ENCODE results near the gene TBC1D2B. TPM values are rescaled to one million over a fixed set of nuclear protein-coding genes. Genes with fewer than 3 reads are reported as not detected.

Gene TBC1D2B
- total RNA-seq, 4 donors from 2014 or later = 4.7 to 9.6 (median 8.1) TPM

DNA sequence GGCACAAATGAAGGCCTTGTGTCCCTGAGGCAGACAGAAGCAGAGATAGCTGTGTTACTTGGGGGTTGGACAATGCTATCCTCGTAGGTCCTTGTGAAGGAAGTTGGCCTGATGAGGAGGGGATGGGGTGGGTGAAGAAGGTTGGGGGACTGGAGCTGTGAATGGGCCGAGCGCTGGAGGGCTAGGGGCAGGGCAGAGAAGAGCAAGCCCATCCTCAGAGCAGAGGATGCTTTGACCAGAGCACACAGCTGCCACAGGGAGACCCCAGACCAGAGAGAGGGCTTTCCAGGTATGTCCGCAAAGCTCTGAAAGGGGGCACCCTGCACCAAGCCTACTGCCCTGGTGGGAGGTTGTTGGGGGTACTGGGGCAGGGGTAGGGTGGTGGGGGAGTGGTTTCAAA is 5.7 kb upstream of the TBC1D2B start:
- H3K9me3 ChIP-seq = no peaks in the 10 kb centered on the region
- H3K27me3 ChIP-seq = no peaks in the 10 kb centered on the region
- H3K4me1 ChIP-seq = peaks cover under 1 to 3% of the 10 kb centered on the region in 2 donors
- DNase-seq = no peak
- in situ Hi-C loops (cut with MboI; ENCODE audit: low sequenced_read_pairs in 4 of 4) = loop anchor here in 1 of 4 donors (10.0 kb wide), 1 partner anchor 78 kb away; no protein-coding TSS in a partner anchor
- no peak for ATAC-seq
- intact Hi-C loops (cut with DNase I; ENCODE audit: low total_unique reads) = no loop called here
- TF ChIP-seq, protein P1, sequence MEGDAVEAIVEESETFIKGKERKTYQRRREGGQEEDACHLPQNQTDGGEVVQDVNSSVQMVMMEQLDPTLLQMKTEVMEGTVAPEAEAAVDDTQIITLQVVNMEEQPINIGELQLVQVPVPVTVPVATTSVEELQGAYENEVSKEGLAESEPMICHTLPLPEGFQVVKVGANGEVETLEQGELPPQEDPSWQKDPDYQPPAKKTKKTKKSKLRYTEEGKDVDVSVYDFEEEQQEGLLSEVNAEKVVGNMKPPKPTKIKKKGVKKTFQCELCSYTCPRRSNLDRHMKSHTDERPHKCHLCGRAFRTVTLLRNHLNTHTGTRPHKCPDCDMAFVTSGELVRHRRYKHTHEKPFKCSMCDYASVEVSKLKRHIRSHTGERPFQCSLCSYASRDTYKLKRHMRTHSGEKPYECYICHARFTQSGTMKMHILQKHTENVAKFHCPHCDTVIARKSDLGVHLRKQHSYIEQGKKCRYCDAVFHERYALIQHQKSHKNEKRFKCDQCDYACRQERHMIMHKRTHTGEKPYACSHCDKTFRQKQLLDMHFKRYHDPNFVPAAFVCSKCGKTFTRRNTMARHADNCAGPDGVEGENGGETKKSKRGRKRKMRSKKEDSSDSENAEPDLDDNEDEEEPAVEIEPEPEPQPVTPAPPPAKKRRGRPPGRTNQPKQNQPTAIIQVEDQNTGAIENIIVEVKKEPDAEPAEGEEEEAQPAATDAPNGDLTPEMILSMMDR (IDR thresholded peaks at IDR 0.05 in 4 of 5, conservative IDR thresholded peaks at IDR 0.05 in 1 of 5) = no peak
- TF ChIP-seq POLR2A (IDR thresholded peaks at IDR 0.05) = no peak
- H3K36me3 ChIP-seq = no peaks in the 10 kb centered on the region
- no peak overlapping the region for H3K4me3 ChIP-seq
- no peak overlapping the region for H3K27ac ChIP-seq

DNA sequence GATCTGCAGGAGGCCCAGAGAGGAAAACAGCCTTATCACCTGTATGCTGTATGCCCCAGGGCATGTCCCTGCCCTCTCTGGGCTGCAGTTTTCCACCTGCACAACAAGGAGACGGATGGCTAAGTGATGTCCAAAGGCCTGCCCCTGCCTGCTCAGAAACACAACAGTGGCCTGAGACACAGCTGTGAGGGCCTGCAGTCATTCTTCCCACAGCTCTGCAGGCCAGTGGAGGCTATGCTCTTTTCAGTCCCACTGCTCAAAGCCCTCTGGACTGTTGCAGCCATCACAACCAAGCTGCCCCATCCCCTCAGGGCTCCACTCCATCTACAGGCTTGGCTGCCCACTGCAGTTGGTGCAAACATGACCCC is 5.2 kb upstream of the TBC1D2B start:
- DNase-seq = no peak
- Histone ChIP-seq H3K4me1 (peaks cover 5 to 8% of the 10 kb centered on the region in 2 donors), H3K27me3 (no peaks in the 10 kb centered on the region), H3K4me3 (no peak overlapping the region), H3K9me3 (no peaks in the 10 kb centered on the region), H3K27ac (no peak overlapping the region), H3K36me3 (no peaks in the 10 kb centered on the region)
- intact Hi-C loops (cut with DNase I; ENCODE audit: low total_unique reads) (no loop called here), in situ Hi-C loops (cut with MboI; ENCODE audit: low sequenced_read_pairs in 4 of 4) (loop anchor here in 1 of 4 donors (10.0 kb wide), 1 partner anchor 78 kb away; no protein-coding TSS in a partner anchor)
- no peak for ATAC-seq
- TF ChIP-seq, protein P1 (IDR thresholded peaks at IDR 0.05 in 4 of 5, conservative IDR thresholded peaks at IDR 0.05 in 1 of 5) = no peak
- no peak for TF ChIP-seq POLR2A (IDR thresholded peaks at IDR 0.05)

DNA sequence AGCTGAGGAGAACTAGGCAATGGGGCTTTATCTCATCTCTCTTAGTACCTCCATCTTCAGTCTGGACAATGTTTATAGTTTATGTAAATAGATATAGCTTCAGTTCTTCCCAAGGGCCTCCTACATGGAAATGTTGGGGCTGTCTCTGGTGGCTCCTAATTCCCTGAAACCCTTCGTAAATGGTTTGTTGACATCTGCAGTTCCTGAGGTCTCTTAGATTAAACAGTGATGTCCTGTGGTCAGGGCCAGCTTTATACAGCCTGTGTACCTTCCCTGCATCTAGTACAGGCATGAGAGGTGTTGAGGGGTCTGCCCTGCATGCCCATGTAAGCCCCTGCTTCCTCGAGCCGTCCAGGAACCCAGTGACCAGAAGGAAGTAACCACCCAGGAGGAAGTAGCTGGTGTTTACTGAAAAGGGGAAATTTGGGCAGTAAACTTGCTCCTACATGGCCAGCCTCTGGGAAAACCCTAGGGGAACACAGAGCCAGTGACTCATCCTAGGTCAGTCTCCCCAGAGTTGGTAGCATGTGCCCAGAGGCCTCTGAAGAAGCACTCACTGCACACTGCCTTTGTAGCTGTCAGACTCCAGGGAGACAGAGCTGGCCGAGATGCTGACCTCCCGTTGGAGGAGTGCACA is 4.7 kb upstream of the TBC1D2B start:
- in situ Hi-C loops (cut with MboI; ENCODE audit: low sequenced_read_pairs in 4 of 4) (loop anchor here in 1 of 4 donors (10.0 kb wide), 1 partner anchor 77 kb away; no protein-coding TSS in a partner anchor), intact Hi-C loops (cut with DNase I; ENCODE audit: low total_unique reads) (no loop called here)
- DNase-seq = no peak
- no peak for ATAC-seq
- Histone ChIP-seq H3K4me1 (peaks cover 6 to 9% of the 10 kb centered on the region in 2 donors), H3K36me3 (no peaks in the 10 kb centered on the region), H3K9me3 (no peaks in the 10 kb centered on the region), H3K4me3 (no peak overlapping the region), H3K27me3 (no peaks in the 10 kb centered on the region), H3K27ac (no peak overlapping the region)
- TF ChIP-seq, protein P1 (IDR thresholded peaks at IDR 0.05 in 4 of 5, conservative IDR thresholded peaks at IDR 0.05 in 1 of 5) = no peak
- TF ChIP-seq POLR2A (IDR thresholded peaks at IDR 0.05) = no peak

DNA sequence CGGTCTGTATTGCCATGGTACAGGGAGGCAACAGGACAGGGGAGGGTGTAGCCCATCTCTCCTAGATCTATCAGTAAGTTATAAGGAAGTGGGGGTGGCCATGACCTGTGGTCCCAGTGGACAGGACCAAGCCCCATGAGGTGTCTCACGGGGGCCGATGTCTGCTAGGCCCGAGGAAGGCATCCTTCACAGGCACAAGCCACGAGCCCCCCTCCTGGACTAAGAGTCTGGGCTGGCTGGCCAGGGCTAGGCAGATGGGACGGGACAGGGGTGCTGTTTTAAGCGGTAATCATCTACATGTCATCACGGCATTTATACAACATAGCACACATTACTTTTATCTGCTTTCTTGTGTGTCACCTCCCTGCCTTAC is 2.6 kb upstream of the TBC1D2B start:
- Histone ChIP-seq H3K4me3 (no peak overlapping the region), H3K4me1 (peaks cover 15 to 21% of the 10 kb centered on the region in 2 donors), H3K27me3 (no peaks in the 10 kb centered on the region), H3K36me3 (no peaks in the 10 kb centered on the region), H3K27ac (no peak overlapping the region), H3K9me3 (no peaks in the 10 kb centered on the region)
- intact Hi-C loops (cut with DNase I; ENCODE audit: low total_unique reads) = no loop called here
- TF ChIP-seq, protein P1 (IDR thresholded peaks at IDR 0.05 in 4 of 5, conservative IDR thresholded peaks at IDR 0.05 in 1 of 5) = no peak
- TF ChIP-seq POLR2A (IDR thresholded peaks at IDR 0.05) = no peak
- ATAC-seq (no peak), DNase-seq (no peak)
- in situ Hi-C loops (cut with MboI; ENCODE audit: low sequenced_read_pairs in 4 of 4) = loop anchor here in 1 of 4 donors (10.0 kb wide), 1 partner anchor 75 kb away; no protein-coding TSS in a partner anchor

Data from gastrocnemius medialis (tissue), 4 donors.